Right hindlimb (tissue), 1 donor: ENCODE data around the gene PTPN23.
"Not testable (repeated sequence)": the region's sequence is repeated elsewhere in the genome, so short reads cannot be mapped to it uniquely, and the experiment has no call there.

Experiments
- DNase-seq: peaks from one replicate; pipeline ENCODE4 v3.0.0-alpha.2; 2018

Gene PTPN23

DNA sequence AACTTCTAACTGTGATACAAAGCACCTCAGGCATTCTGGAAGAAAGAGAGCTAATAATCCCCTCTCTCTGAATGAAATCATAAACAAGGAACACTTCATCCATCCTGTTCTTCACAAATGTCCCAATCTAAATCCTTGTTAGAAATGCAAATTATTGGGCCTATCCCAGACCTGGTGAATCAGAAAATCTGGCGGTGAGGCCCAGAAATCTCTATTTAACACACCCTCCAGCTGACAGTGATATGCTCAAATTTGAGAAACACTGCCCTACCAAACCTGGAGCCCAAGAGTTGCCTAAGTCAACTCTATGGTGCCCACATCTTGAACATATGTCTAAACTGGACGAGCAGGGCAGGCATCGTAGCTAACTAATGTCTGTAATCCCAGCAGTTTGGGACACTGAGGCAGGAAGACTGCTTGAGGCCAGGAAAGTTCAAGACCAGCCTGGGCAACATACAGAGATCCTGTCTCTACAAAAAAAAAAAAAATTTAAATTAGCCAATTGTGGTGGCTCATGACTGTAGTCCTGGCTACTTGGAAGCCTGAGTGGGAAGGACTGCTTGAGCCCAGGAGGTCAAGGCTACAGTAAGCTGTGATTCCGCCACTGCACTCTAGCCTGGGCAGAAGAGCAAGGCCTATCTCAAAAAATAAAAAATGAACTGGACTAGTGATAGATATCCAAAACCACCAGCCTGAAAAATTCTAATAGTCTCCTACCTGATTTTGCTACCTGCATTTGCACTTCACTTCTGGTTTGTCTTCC is 71.8 kb downstream of the PTPN23 start:
- no peak for DNase-seq

DNA sequence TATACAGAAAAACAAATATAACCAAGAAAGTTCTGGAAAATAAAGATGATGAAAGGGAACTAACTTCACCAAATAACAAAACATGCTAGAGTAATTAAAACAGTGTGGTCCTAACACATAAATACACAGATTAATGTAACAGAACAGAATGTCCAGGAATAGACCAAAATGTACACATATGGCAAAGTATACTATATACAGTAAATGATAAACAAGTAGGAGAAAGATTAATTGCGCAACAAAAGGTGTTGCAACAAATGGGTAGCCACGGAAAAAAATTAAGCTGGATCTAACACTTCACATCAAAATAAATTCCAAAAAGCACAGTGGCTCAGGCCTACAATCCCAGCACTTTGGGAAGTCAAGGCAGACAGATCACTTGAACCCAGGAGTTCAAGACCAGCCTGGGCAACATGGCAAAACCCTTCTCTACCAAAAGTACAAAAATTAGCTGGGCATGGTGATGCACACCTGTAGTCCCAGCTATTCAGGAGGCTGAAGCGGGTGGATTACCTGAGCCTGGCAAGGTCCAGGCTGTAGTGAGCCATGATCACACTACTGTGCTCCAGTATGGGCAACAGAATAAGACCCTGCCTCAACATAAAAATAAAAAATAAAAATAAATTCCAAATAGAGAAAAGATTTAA is 75.1 kb downstream of the PTPN23 start:
- DNase-seq, result no peak

GRCh38 chr3:47456984-47457383 is 76.2 kb downstream of the PTPN23 start:
- no peak for DNase-seq

DNA sequence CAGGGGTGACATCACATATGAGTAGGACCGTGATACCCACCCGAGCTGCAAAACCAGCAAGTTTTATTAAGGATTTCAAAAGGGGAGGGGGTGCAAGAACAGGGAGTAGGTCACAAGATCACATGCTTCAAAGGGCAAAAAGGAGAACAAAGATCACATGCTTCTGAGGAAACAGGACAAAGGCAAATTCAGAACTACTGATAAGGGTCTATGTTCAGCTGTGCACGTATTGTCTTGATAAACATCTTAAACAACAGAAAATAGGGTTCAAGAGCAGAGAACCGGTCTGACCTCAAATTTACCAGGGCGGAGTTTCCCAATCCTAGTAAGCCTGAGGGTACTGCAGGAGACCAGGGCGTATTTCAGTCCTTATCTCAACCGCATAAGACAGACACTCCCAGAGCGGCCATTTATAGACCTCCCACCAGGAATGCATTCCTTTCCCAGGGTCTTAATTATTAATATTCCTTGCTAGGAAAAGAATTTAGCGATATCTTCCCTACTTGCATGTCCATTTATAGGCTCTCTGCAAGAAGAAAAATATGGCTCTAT is 78.8 kb downstream of the PTPN23 start:
- not testable (repeated sequence) for DNase-seq
